HepG2 (cell line): ENCODE data around the gene CTSS. TPM values are rescaled to one million over a fixed set of nuclear protein-coding genes. Genes with fewer than 3 reads are reported as not detected.

Experiments
- ATAC-seq: fragments of 200-7000 bp; cut with Tn5 transposase; 3 replicates; pipeline ENCODE4 v1.9.1; 2020; ENCODE audit warnings: mild to moderate bottlenecking, moderate library complexity
- BruUV-seq: library from RNA; stranded (reverse); fragments of 400-500 nt; replicated peaks from 2 replicates; lab custom pipeline; 2021; lab: Mats Ljungman, UMichigan
- CTCF ChIA-PET: fragments of 300-600 bp; formaldehyde crosslinking; extraction: SDS; loops from one replicate; lab custom pipeline; 2021; ENCODE audit warnings: low total read pairs, inconsistent platforms, low intra/inter-chr PET ratio; lab: Yijun Ruan, JAX
- POLR2A ChIA-PET: fragments of 350-600 bp; sonication (Branson Sonifier 250); formaldehyde crosslinking; loops from one replicate; lab custom pipeline; 2020; ENCODE audit warnings: antibody characterized with exemption, inconsistent platforms; lab: Yijun Ruan, JAX
- DNase-seq: peaks from one replicate; pipeline ENCODE4 v3.0.0-alpha.2; 2015; ENCODE audit warnings: low spot score
- FAIRE-seq: peaks from 3 replicates; lab custom pipeline; 2011; peaks lifted over from hg19 to GRCh38; lab: Jason Lieb, UNC
- H2AFZ ChIP-seq: one replicate; pipeline ENCODE4 v1.6.1; 2011; ENCODE audit warnings: low read length, inconsistent platforms
- H3K27ac ChIP-seq: fragments of 300-600 bp; 3 replicates; pipeline ENCODE4 v1.8.0; 2011; ENCODE audit warnings: mixed run types, mild to moderate bottlenecking, mixed read lengths, low read length, inconsistent platforms; ENCODE audit not compliant: insufficient read depth; ENCODE audit errors: extremely low read length
- H3K27me3 ChIP-seq, 2 experiments: fragments of 200-600 bp in 1 of 2; 2 replicates in 1 of 2; 3 replicates in 1 of 2; pipeline versions ENCODE4 v1.6.0 to v1.8.0; 2011; ENCODE audit warnings: low read length in 2 of 2, mild to moderate bottlenecking in 2 of 2, moderate library complexity in 2 of 2, inconsistent platforms in 1 of 2; ENCODE audit not compliant: insufficient read depth in 2 of 2, control insufficient read depth in 1 of 2
- H3K36me3 ChIP-seq, 2 experiments: fragments of 200-600 bp in 1 of 2; replicated peaks in 1 of 2; 2 replicates in 1 of 2; 3 replicates in 1 of 2; pipeline versions ENCODE4 v1.5.1 to v1.8.0; 2011; ENCODE audit warnings: low read length in 2 of 2, inconsistent platforms in 1 of 2; ENCODE audit not compliant: insufficient read depth in 2 of 2, control insufficient read depth in 1 of 2
- H3K4me1 ChIP-seq: 2 replicates; pipeline ENCODE4 v1.5.1; 2012; ENCODE audit warnings: low read length, inconsistent platforms; ENCODE audit not compliant: insufficient read depth
- H3K4me2 ChIP-seq: 2 replicates; pipeline ENCODE4 v1.6.0; 2011; ENCODE audit warnings: low read depth, low read length, inconsistent platforms
- H3K4me3 ChIP-seq, 3 experiments: fragments of 200-600 bp in 1 of 3; sonication (generic), shearing (Covaris generic) in 1 of 3; replicated peaks in 1 of 3; 2 replicates each; pipeline ENCODE4 v1.5.1; 2011 to 2016; ENCODE audit warnings: low read length in 3 of 3, inconsistent platforms in 2 of 3, low read depth in 2 of 3, mild to moderate bottlenecking in 2 of 3, control low read depth in 1 of 3, mixed read lengths in 1 of 3; ENCODE audit not compliant: insufficient read depth in 1 of 3
- H3K79me2 ChIP-seq: one replicate; pipeline ENCODE4 v1.6.1; 2011; ENCODE audit warnings: low read length, inconsistent platforms; ENCODE audit not compliant: insufficient read depth
- H3K9ac ChIP-seq: 2 replicates; pipeline ENCODE4 v1.6.0; 2011; ENCODE audit warnings: mild to moderate bottlenecking, low read depth, low read length, inconsistent platforms; ENCODE audit not compliant: insufficient read depth
- H3K9me3 ChIP-seq: 2 replicates; pipeline ENCODE4 v1.5.1; 2012; ENCODE audit warnings: mild to moderate bottlenecking, low read length
- H4K20me1 ChIP-seq: 2 replicates; pipeline ENCODE4 v1.6.0; 2011; ENCODE audit warnings: inconsistent platforms, mild to moderate bottlenecking, low read length, moderate library complexity; ENCODE audit not compliant: insufficient read depth
- BRD4 ChIP-seq: sonication (generic); formaldehyde crosslinking; IDR thresholded peaks from 2 replicates; pipeline ENCODE4 v1.4.0; 2020; ENCODE audit warnings: missing genetic modification reagents
- CHCHD3 ChIP-seq: sonication (generic); formaldehyde crosslinking; IDR thresholded peaks from 2 replicates; pipeline ENCODE4 v1.8.0; 2022; ENCODE audit warnings: mild to moderate bottlenecking, missing genetic modification reagents, moderate library complexity
- DMAP1 ChIP-seq: IDR thresholded peaks from 2 replicates; pipeline ENCODE4 v1.6.1; 2016
- FOSL2 ChIP-seq: sonication (generic); formaldehyde crosslinking; IDR thresholded peaks from 2 replicates; pipeline ENCODE4 v1.4.0; 2020; ENCODE audit warnings: missing genetic modification reagents
- POGK ChIP-seq: sonication (generic); formaldehyde crosslinking; conservative IDR thresholded peaks from 2 replicates; pipeline ENCODE4 v1.8.0; 2022; ENCODE audit warnings: mild to moderate bottlenecking, moderate library complexity, missing genetic modification reagents
- RXRA ChIP-seq: sonication (generic); formaldehyde crosslinking; IDR thresholded peaks from 2 replicates; pipeline ENCODE4 v1.5.1; 2020; ENCODE audit warnings: missing genetic modification reagents
- TGIF2 ChIP-seq: IDR thresholded peaks from 2 replicates; pipeline ENCODE4 v1.6.1; 2016; ENCODE audit warnings: control low read depth, missing compliant biosample characterization
- ZBTB42 ChIP-seq: sonication (generic); formaldehyde crosslinking; IDR thresholded peaks from 2 replicates; pipeline ENCODE4 v1.5.0; 2020; ENCODE audit warnings: mild to moderate bottlenecking, missing genetic modification reagents
- ZNF30 ChIP-seq: sonication (generic); formaldehyde crosslinking; IDR thresholded peaks from 2 replicates; pipeline ENCODE4 v1.5.0; 2020; ENCODE audit warnings: mild to moderate bottlenecking, missing genetic modification reagents
- WGBS: methylation state at CpG from one replicate; pipeline ENCODE4 v1.1.6; 2017; ENCODE audit warnings: low lambda C conversion rate; 5-methylcytosine and 5-hydroxymethylcytosine counted together
- in situ Hi-C: cut with HindIII; loops from 2 replicates; pipeline ENCODE4 v1.10.0; 2017; ENCODE audit warnings: low pct_unique_long_range_greater_than_20kb; ENCODE audit not compliant: extremely low pct_ligation_motif_present
- intact Hi-C: fragments of 100-400 bp; cut with micrococcal nuclease; formaldehyde crosslinking; loops from one replicate; pipeline ENCODE4 v1.10.0; 2022; ENCODE audit not compliant: unreplicated experiment
- polyA plus RNA-seq, 8 experiments: library from polyadenylated mRNA; depleted of rRNA in 3 of 8; stranded (reverse) in 7 of 8; unstranded in 1 of 8; fragments of >200 nt; fragmentation: Illumina TruSeq in 4 of 8; extraction: Trizol in 4 of 8; gene quantifications; 2 replicates each; pipeline versions ENCODE4 v1.2.1 to v1.2.3, GENCODE V29; 2011 to 2016; ENCODE audit warnings: low read depth in 4 of 8, missing spikeins in 1 of 8, mixed read lengths in 1 of 8; ENCODE audit not compliant: insufficient read depth in 1 of 8
- total RNA-seq, 5 experiments: library from RNA; depleted of rRNA; stranded (reverse); fragments of >200 nt; fragmentation: Illumina TruSeq; extraction: Trizol; gene quantifications; 2 replicates each; pipeline ENCODE4 v1.2.3, GENCODE V29; 2016; ENCODE audit warnings: low read depth in 1 of 5
- TF ChIP-seq, protein P1 (sequence below), 2 experiments: fragments of 450-650 bp in 1 of 2; sonication (generic) in 1 of 2; formaldehyde crosslinking; IDR thresholded peaks; 2 replicates each; pipeline versions ENCODE4 v1.5.0 to v1.8.0; 2020 to 2022; ENCODE audit warnings: mild to moderate bottlenecking in 1 of 2, missing genetic modification reagents in 1 of 2
- TF ChIP-seq, protein P2 (sequence below): sonication (generic); formaldehyde crosslinking; IDR thresholded peaks from 2 replicates; pipeline ENCODE4 v1.5.0; 2020; ENCODE audit warnings: mild to moderate bottlenecking, missing genetic modification reagents

The CTSS gene
- total and polyA plus RNA-seq, 2 of the 13 experiments (the other 11 are each of a cell fraction or from before 2014, with no cell fraction given), result 0.33 to 1.0 TPM

- ATAC-seq, result no peak
- POLR2A ChIA-PET, result no interaction called here
- H3K36me3 ChIP-seq, result no peaks in the 10 kb centered on the region
- no peak overlapping the region for H2AFZ ChIP-seq
- no peak for FAIRE-seq
- no peaks in the 10 kb centered on the region for H3K4me1 ChIP-seq
- no peak for DNase-seq
- intact Hi-C loops, result no loop called here
- no peak overlapping the region for H3K27ac ChIP-seq
- no peak overlapping the region for H3K9ac ChIP-seq
- H3K4me3 ChIP-seq, result no peak overlapping the region
- no peaks in the 10 kb centered on the region for H3K27me3 ChIP-seq
- H3K9me3 ChIP-seq, result no peaks in the 10 kb centered on the region
- TF ChIP-seq RXRA (CRISPR knock-in tag) (no peak), POGK (CRISPR knock-in tag) (no peak)
- TF ChIP-seq, protein P1, sequence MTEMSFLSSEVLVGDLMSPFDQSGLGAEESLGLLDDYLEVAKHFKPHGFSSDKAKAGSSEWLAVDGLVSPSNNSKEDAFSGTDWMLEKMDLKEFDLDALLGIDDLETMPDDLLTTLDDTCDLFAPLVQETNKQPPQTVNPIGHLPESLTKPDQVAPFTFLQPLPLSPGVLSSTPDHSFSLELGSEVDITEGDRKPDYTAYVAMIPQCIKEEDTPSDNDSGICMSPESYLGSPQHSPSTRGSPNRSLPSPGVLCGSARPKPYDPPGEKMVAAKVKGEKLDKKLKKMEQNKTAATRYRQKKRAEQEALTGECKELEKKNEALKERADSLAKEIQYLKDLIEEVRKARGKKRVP (CRISPR knock-in tag; IDR thresholded peaks at IDR 0.05), result no peak
- TF ChIP-seq, all 625 proteins: peak for 0
- in situ Hi-C loops, result no loop called here
- Histone ChIP-seq H4K20me1 (no peaks in the 10 kb centered on the region), H3K79me2 (no peaks in the 10 kb centered on the region), H3K4me2 (no peak overlapping the region)
- 40% methylated on average over 3 of the region's 3 CpGs for WGBS
- CTCF ChIA-PET, result no interaction called here
- no TSS peak for BruUV-seq
Observed at GRCh38 chr1:150730130-150730721, 35.4 kb downstream of the CTSS start.

DNA sequence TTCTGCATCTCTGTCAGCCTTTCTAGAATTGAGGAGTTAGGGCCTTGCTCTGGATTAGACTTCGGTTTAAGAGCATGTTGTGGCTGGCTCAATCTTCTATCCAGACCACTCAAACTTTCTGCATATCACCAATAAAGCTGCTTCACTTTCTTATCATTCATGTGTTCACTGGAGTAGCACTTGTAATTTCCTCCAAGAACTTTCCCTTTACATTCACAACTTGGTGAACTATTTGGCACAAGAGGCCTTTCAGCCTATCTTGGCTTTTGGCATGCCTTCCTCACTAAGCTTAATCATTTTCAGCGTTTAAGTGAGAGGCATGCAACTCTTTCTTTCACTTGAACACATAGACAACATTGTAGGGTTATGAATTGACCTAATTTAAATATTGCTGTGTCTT lies 41.2 kb downstream of the CTSS start:
- Histone ChIP-seq H3K4me2 (no peak overlapping the region), H3K79me2 (no peaks in the 10 kb centered on the region), H3K36me3 (no peaks in the 10 kb centered on the region), H2AFZ (no peak overlapping the region), H3K27me3 (no peaks in the 10 kb centered on the region; a peak in 2 of 5 replicates), H3K9me3 (no peaks in the 10 kb centered on the region), H3K9ac (no peak overlapping the region), H3K27ac (no peak overlapping the region), H3K4me3 (no peak overlapping the region), H4K20me1 (no peaks in the 10 kb centered on the region), H3K4me1 (no peaks in the 10 kb centered on the region)
- in situ Hi-C loops, result no loop called here
- CTCF ChIA-PET, result no interaction called here
- POLR2A ChIA-PET, result no interaction called here
- ATAC-seq (no peak), DNase-seq (no peak), FAIRE-seq (no peak)
- WGBS, result 18% methylated on average over 2 of the region's 2 CpGs
- intact Hi-C loops, result no loop called here
- no TSS peak for BruUV-seq
- TF ChIP-seq CHCHD3 (CRISPR knock-in tag) (no peak), ZBTB42 (CRISPR knock-in tag) (no peak), DMAP1 (CRISPR knock-in tag) (no peak), ZNF30 (CRISPR knock-in tag) (no peak), BRD4 (CRISPR knock-in tag) (no peak), TGIF2 (CRISPR knock-in tag) (no peak), FOSL2 (CRISPR knock-in tag) (no peak)
- TF ChIP-seq, protein P2, sequence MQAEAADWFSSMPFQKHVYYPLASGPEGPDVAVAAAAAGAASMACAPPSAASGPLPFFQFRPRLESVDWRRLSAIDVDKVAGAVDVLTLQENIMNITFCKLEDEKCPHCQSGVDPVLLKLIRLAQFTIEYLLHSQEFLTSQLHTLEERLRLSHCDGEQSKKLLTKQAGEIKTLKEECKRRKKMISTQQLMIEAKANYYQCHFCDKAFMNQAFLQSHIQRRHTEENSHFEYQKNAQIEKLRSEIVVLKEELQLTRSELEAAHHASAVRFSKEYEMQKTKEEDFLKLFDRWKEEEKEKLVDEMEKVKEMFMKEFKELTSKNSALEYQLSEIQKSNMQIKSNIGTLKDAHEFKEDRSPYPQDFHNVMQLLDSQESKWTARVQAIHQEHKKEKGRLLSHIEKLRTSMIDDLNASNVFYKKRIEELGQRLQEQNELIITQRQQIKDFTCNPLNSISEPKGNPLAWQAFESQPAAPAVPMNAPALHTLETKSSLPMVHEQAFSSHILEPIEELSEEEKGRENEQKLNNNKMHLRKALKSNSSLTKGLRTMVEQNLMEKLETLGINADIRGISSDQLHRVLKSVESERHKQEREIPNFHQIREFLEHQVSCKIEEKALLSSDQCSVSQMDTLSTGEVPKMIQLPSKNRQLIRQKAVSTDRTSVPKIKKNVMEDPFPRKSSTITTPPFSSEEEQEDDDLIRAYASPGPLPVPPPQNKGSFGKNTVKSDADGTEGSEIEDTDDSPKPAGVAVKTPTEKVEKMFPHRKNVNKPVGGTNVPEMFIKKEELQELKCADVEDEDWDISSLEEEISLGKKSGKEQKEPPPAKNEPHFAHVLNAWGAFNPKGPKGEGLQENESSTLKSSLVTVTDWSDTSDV (CRISPR knock-in tag), result no peak
